HG03196 (cell line): ENCODE data around the gene MDFI.

Experiments
- ATAC-seq: cut with Tn5 transposase; IDR thresholded peaks from one replicate; pipeline ENCODE4 v1.9.1; 2021; ENCODE audit not compliant: unreplicated experiment

Gene MDFI

GRCh38 chr6:41685641-41686380, 47.5 kb downstream of the MDFI start:
- ATAC-seq: no peak

GRCh38 chr6:41687501-41688175, 49.4 kb downstream of the MDFI start:
- ATAC-seq: no peak

- ATAC-seq: no peak
These were observed 50.1 kb downstream of the MDFI start for GRCh38 chr6:41688256-41688965.

GRCh38 chr6:41689171-41690008, 51.1 kb downstream of the MDFI start:
- no peak for ATAC-seq

GRCh38 chr6:41690541-41691330, 52.5 kb downstream of the MDFI start:
- ATAC-seq: no peak

- ATAC-seq: no peak
These were observed 53.3 kb downstream of the MDFI start for GRCh38 chr6:41691426-41692079.

- ATAC-seq: no peak
These were observed 53.9 kb downstream of the MDFI start for GRCh38 chr6:41692080-41692675.

- ATAC-seq: no peak
These were observed 54.5 kb downstream of the MDFI start for GRCh38 chr6:41692730-41693129.

GRCh38 chr6:41693281-41694240, 55.3 kb downstream of the MDFI start:
- no peak for ATAC-seq

GRCh38 chr6:41694815-41695526, 56.7 kb downstream of the MDFI start:
- no peak for ATAC-seq

GRCh38 chr6:41695825-41696224, 57.6 kb downstream of the MDFI start:
- no peak for ATAC-seq

- no peak for ATAC-seq
These were observed 58.5 kb downstream of the MDFI start for GRCh38 chr6:41696788-41697187.

GRCh38 chr6:41697861-41698781, 59.9 kb downstream of the MDFI start:
- no peak for ATAC-seq

GRCh38 chr6:41699063-41699462, 60.8 kb downstream of the MDFI start:
- ATAC-seq: no peak

- ATAC-seq: no peak
These were observed 62.4 kb downstream of the MDFI start for GRCh38 chr6:41700463-41701347.
